ENCODE results near the gene HSPA2.

The HSPA2 gene

GRCh38 chr14:64502887-64503433 lies 37.6 kb upstream of the HSPA2 start:
- TF ChIP-seq, protein P1, sequence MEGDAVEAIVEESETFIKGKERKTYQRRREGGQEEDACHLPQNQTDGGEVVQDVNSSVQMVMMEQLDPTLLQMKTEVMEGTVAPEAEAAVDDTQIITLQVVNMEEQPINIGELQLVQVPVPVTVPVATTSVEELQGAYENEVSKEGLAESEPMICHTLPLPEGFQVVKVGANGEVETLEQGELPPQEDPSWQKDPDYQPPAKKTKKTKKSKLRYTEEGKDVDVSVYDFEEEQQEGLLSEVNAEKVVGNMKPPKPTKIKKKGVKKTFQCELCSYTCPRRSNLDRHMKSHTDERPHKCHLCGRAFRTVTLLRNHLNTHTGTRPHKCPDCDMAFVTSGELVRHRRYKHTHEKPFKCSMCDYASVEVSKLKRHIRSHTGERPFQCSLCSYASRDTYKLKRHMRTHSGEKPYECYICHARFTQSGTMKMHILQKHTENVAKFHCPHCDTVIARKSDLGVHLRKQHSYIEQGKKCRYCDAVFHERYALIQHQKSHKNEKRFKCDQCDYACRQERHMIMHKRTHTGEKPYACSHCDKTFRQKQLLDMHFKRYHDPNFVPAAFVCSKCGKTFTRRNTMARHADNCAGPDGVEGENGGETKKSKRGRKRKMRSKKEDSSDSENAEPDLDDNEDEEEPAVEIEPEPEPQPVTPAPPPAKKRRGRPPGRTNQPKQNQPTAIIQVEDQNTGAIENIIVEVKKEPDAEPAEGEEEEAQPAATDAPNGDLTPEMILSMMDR (IDR thresholded peaks at IDR 0.05): no peak
- no peaks in the 10 kb centered on the region for H3K9me3 ChIP-seq (ENCODE audit: control insufficient read depth, low read length)
- peaks cover 26% of the 10 kb centered on the region for H3K4me1 ChIP-seq
- peaks cover 28% of the 10 kb centered on the region for H3K79me2 ChIP-seq
- no peaks in the 10 kb centered on the region for H3K27me3 ChIP-seq (ENCODE audit: control insufficient read depth, insufficient read depth, low read length)
- no peaks in the 10 kb centered on the region for H3K36me3 ChIP-seq (ENCODE audit: control insufficient read depth, insufficient read depth, low read length)
- peak overlapping the region; percentile 89 for H3K4me3 ChIP-seq (ENCODE audit: low read depth, low read length)
- H3K27ac ChIP-seq: peak overlapping the region; percentile 97
- H2AFZ ChIP-seq: peak overlapping the region; percentile 99
- peak overlapping the region; percentile 74 for H3K9ac ChIP-seq
- H3K4me2 ChIP-seq (ENCODE audit: low read length): peak overlapping the region; percentile 93

- peak within 1 kb of the TSS; percentile 99 for H2AFZ ChIP-seq
- peak within 1 kb of the TSS; percentile 93 for H3K4me2 ChIP-seq (ENCODE audit: low read length)
- H3K4me3 ChIP-seq (ENCODE audit: low read depth, low read length): peak within 1 kb of the TSS; percentile 89
- H3K27me3 ChIP-seq (ENCODE audit: control insufficient read depth, insufficient read depth, low read length): no peaks in the 10 kb centered on the region
- peaks cover 28% of the 10 kb centered on the region for H3K79me2 ChIP-seq
- no peaks in the 10 kb centered on the region for H3K36me3 ChIP-seq (ENCODE audit: control insufficient read depth, insufficient read depth, low read length)
- no peaks in the 10 kb centered on the region for H3K9me3 ChIP-seq (ENCODE audit: control insufficient read depth, low read length)
- peak within 1 kb of the TSS; percentile 97 for H3K27ac ChIP-seq
- peak within 1 kb of the TSS; percentile 84 for H3K9ac ChIP-seq
- peaks cover 26% of the 10 kb centered on the region for H3K4me1 ChIP-seq
- TF ChIP-seq, protein P1 (IDR thresholded peaks at IDR 0.05): no peak
These were observed 36.9 kb upstream of the HSPA2 start, which contains the start of gene ZBTB25 for GRCh38 chr14:64503434-64504309. Gene ZBTB25, minus strand, starts transcription at chr14:64503838. Its CDS starts 13,305 bp downstream, at chr14:64490533.

DNA sequence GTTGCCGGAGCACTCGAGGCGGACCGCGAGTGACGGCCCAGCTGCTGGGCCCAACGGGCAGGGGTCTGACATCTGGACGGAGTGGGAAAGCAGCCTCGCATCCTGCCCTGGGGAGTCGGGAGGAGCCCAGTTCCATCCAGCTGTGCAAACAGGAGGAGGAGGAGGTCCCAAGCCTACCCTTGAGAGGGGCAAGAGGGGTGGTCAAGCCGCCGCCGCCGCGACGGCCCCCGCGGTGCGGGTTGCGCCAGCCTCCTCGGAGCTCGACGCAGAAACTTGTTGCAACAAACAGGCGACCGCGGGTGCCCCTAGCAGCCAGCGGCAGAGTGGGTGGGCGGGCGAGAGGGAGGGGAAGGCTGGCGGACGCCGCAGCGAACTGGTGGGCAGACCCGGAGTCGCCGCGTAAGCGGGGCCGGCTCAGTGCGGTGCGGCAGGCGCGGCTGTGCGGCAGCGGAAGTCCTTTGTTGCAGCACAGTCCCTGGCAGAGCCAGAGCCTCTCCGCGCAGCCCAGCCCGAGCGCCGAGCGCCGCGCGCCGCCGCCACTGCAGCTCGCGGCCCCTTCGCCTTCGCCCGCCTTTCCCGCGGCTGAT lies 36.1 kb upstream of the HSPA2 start, which contains the start of gene ZBTB1:
Gene ZBTB1, plus strand, starts transcription at position 461 of the 587 bp plus-strand sequence. CDS start 16,735 bp downstream, outside the sequence.
- H3K9me3 ChIP-seq (ENCODE audit: control insufficient read depth, low read length): no peaks in the 10 kb centered on the region
- peak within 1 kb of the TSS; percentile 99 for H2AFZ ChIP-seq
- H3K27ac ChIP-seq: peak within 1 kb of the TSS; percentile 97
- H3K4me3 ChIP-seq (ENCODE audit: low read depth, low read length): peak within 1 kb of the TSS; percentile 89
- TF ChIP-seq, protein P1 (IDR thresholded peaks at IDR 0.05): no peak
- H3K9ac ChIP-seq: peak within 1 kb of the TSS; percentile 84
- no peaks in the 10 kb centered on the region for H3K27me3 ChIP-seq (ENCODE audit: control insufficient read depth, insufficient read depth, low read length)
- H3K36me3 ChIP-seq (ENCODE audit: control insufficient read depth, insufficient read depth, low read length): no peaks in the 10 kb centered on the region
- H3K4me1 ChIP-seq: peaks cover 26% of the 10 kb centered on the region
- peak within 1 kb of the TSS; percentile 93 for H3K4me2 ChIP-seq (ENCODE audit: low read length)
- peaks cover 25% of the 10 kb centered on the region for H3K79me2 ChIP-seq

DNA sequence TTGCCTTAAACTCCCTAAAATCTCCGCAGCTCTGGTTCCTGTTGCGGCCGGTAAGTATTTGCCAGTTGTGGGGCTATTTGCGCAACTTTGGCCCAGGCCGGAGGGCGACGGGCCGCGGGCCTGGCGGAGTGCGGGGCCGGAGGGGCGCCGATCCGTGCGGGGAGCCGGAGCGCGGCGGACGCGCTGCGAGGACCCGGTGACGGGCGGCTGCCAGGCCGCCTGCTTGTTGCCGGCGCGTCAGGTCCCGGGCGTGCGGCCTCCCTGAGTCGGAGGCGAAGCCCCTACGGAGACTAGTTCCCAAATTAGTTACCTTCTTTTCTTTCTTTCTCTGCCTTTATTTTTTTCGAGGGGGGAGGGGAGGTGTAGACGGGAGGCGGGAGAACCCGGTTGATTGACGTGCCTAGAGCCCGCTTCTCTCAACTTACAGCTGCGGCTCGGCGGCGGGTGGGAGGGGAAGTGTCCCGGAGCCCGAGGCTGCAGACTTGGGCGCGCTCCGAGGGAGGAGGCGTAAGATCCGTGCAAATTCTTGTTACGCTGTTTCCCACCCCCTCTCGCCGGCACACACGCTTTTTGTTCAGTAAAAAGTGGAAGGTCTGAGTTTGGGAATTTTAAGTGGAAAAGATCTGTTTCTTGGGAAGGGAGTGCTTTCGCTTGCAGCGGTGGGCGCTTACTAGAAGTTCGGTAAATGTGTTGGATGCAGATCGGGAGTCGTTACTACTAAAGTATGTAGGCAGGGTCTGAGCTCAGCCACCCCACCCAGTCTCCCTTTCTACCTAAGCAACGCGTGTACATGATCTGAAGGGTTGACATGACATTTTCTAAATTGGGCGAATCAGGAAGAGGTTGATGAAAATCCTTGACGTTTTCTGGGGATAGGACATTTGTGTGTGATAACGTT lies 35.4 kb upstream of the HSPA2 start:
- Histone ChIP-seq H3K27ac (peak overlapping the region; percentile 97), H3K4me2 (ENCODE audit: low read length) (peak overlapping the region; percentile 93), H3K9ac (peak overlapping the region; percentile 69), H2AFZ (peak overlapping the region; percentile 99), H3K4me3 (ENCODE audit: low read depth, low read length) (peak overlapping the region; percentile 89), H3K27me3 (ENCODE audit: control insufficient read depth, insufficient read depth, low read length) (no peaks in the 10 kb centered on the region), H3K36me3 (ENCODE audit: control insufficient read depth, insufficient read depth, low read length) (no peaks in the 10 kb centered on the region), H3K4me1 (peaks cover 20% of the 10 kb centered on the region), H3K9me3 (ENCODE audit: control insufficient read depth, low read length) (no peaks in the 10 kb centered on the region), H3K79me2 (peaks cover 19% of the 10 kb centered on the region)
- TF ChIP-seq, protein P1 (IDR thresholded peaks at IDR 0.05): no peak

Measured in parathyroid adenoma (tissue), 2 donors.